MCF 10A (cell line): Measurements from ENCODE around the gene GNG4. TPM values are rescaled to one million over a fixed set of nuclear protein-coding genes. Genes with fewer than 3 reads are reported as not detected.

Experiments used
- BruUV-seq: library from RNA; stranded (reverse); fragments of 400-500 nt; replicated peaks from 2 replicates; lab custom pipeline; 2021; lab: Mats Ljungman, UMichigan
- CTCF ChIA-PET: fragments of 300-600 bp; sonication (Branson Sonifier 250); formaldehyde crosslinking; extraction: SDS; loops from one replicate; lab custom pipeline; 2021; ENCODE audit warnings: antibody characterized with exemption, inconsistent platforms; lab: Yijun Ruan, JAX
- POLR2A ChIA-PET: fragments of 300-600, 350-650 bp; sonication (Branson Sonifier 250); formaldehyde crosslinking; extraction: SDS; loops from one replicate; lab custom pipeline; 2020; ENCODE audit warnings: antibody characterized with exemption, inconsistent platforms; lab: Yijun Ruan, JAX
- DNase-seq: peaks from one replicate; pipeline ENCODE4 v3.0.0-alpha.2; 2018; ENCODE audit not compliant: unreplicated experiment
- H3K27ac Mint-ChIP-seq: one replicate; pipeline ENCODE4 v1.8.0; 2022; ENCODE audit warnings: mild to moderate bottlenecking, low read depth, mixed read lengths; ENCODE audit not compliant: unreplicated experiment
- H3K27me3 Mint-ChIP-seq: one replicate; pipeline ENCODE4 v1.8.0; 2022; ENCODE audit warnings: mixed read lengths; ENCODE audit not compliant: insufficient read depth, unreplicated experiment
- H3K36me3 Mint-ChIP-seq: one replicate; pipeline ENCODE4 v1.8.0; 2022; ENCODE audit warnings: mild to moderate bottlenecking, moderate library complexity, mixed read lengths; ENCODE audit not compliant: insufficient read depth, unreplicated experiment
- H3K4me1 Mint-ChIP-seq: one replicate; pipeline ENCODE4 v1.8.0; 2022; ENCODE audit warnings: mixed read lengths; ENCODE audit not compliant: insufficient read depth, unreplicated experiment
- H3K4me3 Mint-ChIP-seq: one replicate; pipeline ENCODE4 v1.8.0; 2022; ENCODE audit warnings: mild to moderate bottlenecking, moderate library complexity, mixed read lengths; ENCODE audit not compliant: unreplicated experiment
- H3K9me3 Mint-ChIP-seq: one replicate; pipeline ENCODE4 v1.8.0; 2022; ENCODE audit warnings: mixed read lengths; ENCODE audit not compliant: unreplicated experiment
- CTCF ChIP-seq: fragments of 200-600 bp; IDR thresholded peaks from one replicate; pipeline ENCODE4 v1.8.0; 2022; ENCODE audit warnings: antibody characterized with exemption, mild to moderate bottlenecking; ENCODE audit not compliant: unreplicated experiment
- intact Hi-C: fragments of 100-400 bp; cut with micrococcal nuclease; formaldehyde crosslinking; loops from 2 replicates; pipeline ENCODE4 v1.14.1; 2022
- total RNA-seq: library from RNA; stranded (reverse); gene quantifications from 2 replicates; pipeline ENCODE4 v1.2.3, GENCODE V29; 2022

Gene GNG4
- total RNA-seq, 1 experiment from 2014 or later = 3.0 TPM

DNA sequence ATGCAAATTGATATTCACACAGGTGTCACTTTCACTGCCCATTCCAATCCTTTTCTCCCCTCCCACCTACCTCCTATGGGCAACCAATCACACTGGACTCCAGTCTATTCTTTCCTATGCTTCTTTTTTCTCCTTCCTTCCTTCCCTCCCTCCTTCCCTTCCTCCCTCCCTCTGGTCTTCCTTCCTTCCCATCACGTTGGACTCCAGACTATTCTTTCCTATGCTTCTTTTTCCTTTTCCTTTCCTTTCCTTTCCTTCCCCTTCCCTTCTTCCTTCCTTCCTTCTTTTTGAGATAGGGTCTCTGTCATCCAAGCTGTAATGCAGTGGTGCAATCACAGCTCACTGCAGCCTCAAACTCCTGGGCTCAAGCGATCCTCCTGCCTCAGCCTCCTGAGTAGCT is 64.6 kb downstream of the GNG4 start:
- ChIA-PET CTCF (interaction anchor here (0.6 to 3.7 kb wide), 2 partner anchors 15 to 345 kb away, joined by 5 to 19 read pairs; no protein-coding TSS in a partner anchor), POLR2A (no interaction called here)
- no peak for TF ChIP-seq CTCF
- Mint-ChIP-seq H3K36me3 (peaks cover 4% of the 10 kb centered on the region), H3K4me3 (no peak overlapping the region), H3K27ac (no peak overlapping the region), H3K9me3 (no peaks in the 10 kb centered on the region), H3K4me1 (peaks cover 15% of the 10 kb centered on the region), H3K27me3 (no peaks in the 10 kb centered on the region)
- BruUV-seq = no TSS peak
- intact Hi-C loops = no loop called here
- no peak for DNase-seq

DNA sequence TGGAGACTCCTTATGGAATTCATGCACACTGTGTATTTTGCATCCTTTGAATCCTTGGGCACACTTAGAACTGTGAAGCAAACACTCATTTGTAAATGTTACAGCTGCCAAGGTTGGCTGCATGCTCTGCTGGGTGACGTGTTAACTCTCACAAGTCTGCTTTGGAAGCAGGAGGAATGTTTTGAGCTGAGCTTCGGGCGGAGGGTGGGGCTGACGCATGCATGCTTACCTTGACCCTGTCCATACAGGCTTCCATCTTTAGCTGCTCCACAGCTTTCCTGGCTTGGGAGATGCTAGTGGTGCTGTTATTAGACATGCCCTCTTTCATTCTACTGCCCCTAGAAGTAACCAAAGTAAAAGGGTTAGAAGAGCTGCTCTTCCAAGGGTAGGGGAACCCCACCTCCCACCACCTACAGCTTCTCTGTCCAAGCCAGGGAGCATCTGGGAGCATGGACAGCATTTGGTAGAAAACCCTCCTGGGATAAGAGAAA is 66.0 kb downstream of the GNG4 start:
- Mint-ChIP-seq H3K4me1 (peaks cover 4% of the 10 kb centered on the region), H3K27ac (no peak overlapping the region), H3K36me3 (peaks cover under 1% of the 10 kb centered on the region), H3K4me3 (no peak overlapping the region), H3K9me3 (no peaks in the 10 kb centered on the region), H3K27me3 (no peaks in the 10 kb centered on the region)
- ChIA-PET POLR2A (interaction anchor here (0.6 to 1.1 kb wide), 2 partner anchors 10 to 13 kb away, joined by 3 read pairs; no protein-coding TSS in a partner anchor), CTCF (interaction anchor here (0.6 to 3.7 kb wide), 9 partner anchors 10 to 1117 kb away, joined by 3 to 19 read pairs (median 5); no protein-coding TSS in a partner anchor)
- no peak for DNase-seq
- BruUV-seq = no TSS peak
- intact Hi-C loops = no loop called here
- no peak for TF ChIP-seq CTCF

- Mint-ChIP-seq H3K4me1 (no peaks in the 10 kb centered on the region), H3K27ac (no peak overlapping the region), H3K4me3 (no peak overlapping the region), H3K27me3 (no peaks in the 10 kb centered on the region), H3K9me3 (no peaks in the 10 kb centered on the region), H3K36me3 (no peaks in the 10 kb centered on the region)
- TF ChIP-seq CTCF = no peak
- BruUV-seq = no TSS peak
- ChIA-PET POLR2A (interaction anchor here (0.6 kb wide), 1 partner anchor 335 kb away, joined by 3 read pairs; no protein-coding TSS in a partner anchor), CTCF (interaction anchor here (0.6 to 3.7 kb wide), 9 partner anchors 14 to 388 kb away, joined by 3 to 19 read pairs (median 3); no protein-coding TSS in a partner anchor)
- DNase-seq = no peak
- intact Hi-C loops = no loop called here
Measured at GRCh38 chr1:235582130-235582529, 67.5 kb downstream of the GNG4 start.

DNA sequence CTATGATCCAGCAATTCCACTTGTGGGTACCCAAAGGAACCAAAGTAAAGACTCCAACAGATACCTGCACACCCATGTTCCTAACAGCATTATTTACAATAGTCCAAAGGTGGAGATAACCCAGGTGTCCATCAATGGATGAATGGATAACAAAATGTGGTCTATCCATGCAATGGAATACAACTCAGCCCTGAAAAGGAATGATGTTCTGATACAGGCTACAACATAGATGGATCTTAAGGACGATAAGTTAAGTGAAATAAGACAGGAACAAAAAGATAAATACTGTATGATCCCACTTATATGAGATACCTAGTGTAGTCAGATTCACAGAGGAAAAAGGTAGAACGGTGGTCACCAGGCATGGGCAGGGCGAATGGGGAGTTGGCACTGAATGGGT is 69.7 kb downstream of the GNG4 start:
- no peak for TF ChIP-seq CTCF
- ChIA-PET POLR2A (interaction anchor here (0.8 kb wide), 1 partner anchor 12 kb away, joined by 3 read pairs; no protein-coding TSS in a partner anchor), CTCF (interaction anchor here (1.2 kb wide), 1 partner anchor 99 kb away, joined by 3 read pairs; no protein-coding TSS in a partner anchor)
- Mint-ChIP-seq H3K9me3 (no peaks in the 10 kb centered on the region), H3K27me3 (no peaks in the 10 kb centered on the region), H3K36me3 (no peaks in the 10 kb centered on the region), H3K4me3 (no peak overlapping the region), H3K27ac (no peak overlapping the region), H3K4me1 (no peaks in the 10 kb centered on the region)
- DNase-seq = no peak
- no TSS peak for BruUV-seq
- intact Hi-C loops = no loop called here
